H9 (cell line): ENCODE results near the gene TSNAXIP1. TPM values are rescaled to one million over a fixed set of nuclear protein-coding genes. Genes with fewer than 3 reads are reported as not detected.

ENCODE experiments used
- DNase-seq: peaks from one replicate; pipeline ENCODE4 v3.0.0-alpha.2; 2017
- H2AFZ ChIP-seq: one replicate; pipeline ENCODE4 v1.6.1; 2013; ENCODE audit warnings: mild to moderate bottlenecking, low read length, control low read depth, moderate library complexity
- H2AK5ac ChIP-seq: 2 replicates; pipeline ENCODE4 v1.6.1; 2013; ENCODE audit warnings: low read length, control low read depth, mixed read lengths; ENCODE audit not compliant: insufficient read length
- H2BK120ac ChIP-seq: one replicate; pipeline ENCODE4 v1.6.1; 2013; ENCODE audit warnings: low read depth, mild to moderate bottlenecking, low read length, control low read depth, inconsistent platforms; ENCODE audit not compliant: poor library complexity, severe bottlenecking
- H2BK12ac ChIP-seq: 2 replicates; pipeline ENCODE4 v1.6.1; 2013; ENCODE audit warnings: low read length, control low read depth, mixed read lengths, low read depth; ENCODE audit not compliant: insufficient read length
- H2BK15ac ChIP-seq: 2 replicates; pipeline ENCODE4 v1.6.1; 2013; ENCODE audit warnings: low read depth, low read length, control low read depth
- H2BK20ac ChIP-seq: one replicate; pipeline ENCODE4 v1.6.1; 2013; ENCODE audit warnings: low read depth, mild to moderate bottlenecking, low read length, control low read depth, inconsistent platforms; ENCODE audit not compliant: poor library complexity, severe bottlenecking
- H2BK5ac ChIP-seq: 2 replicates; pipeline ENCODE4 v1.6.1; 2013; ENCODE audit warnings: low read length, control low read depth, mixed read lengths; ENCODE audit not compliant: insufficient read length
- H3K14ac ChIP-seq: 2 replicates; pipeline ENCODE4 v1.6.1; 2013; ENCODE audit warnings: low read length, control low read depth; ENCODE audit not compliant: insufficient read depth
- H3K18ac ChIP-seq: 2 replicates; pipeline ENCODE4 v1.6.1; 2013; ENCODE audit warnings: low read depth, mild to moderate bottlenecking, mixed read lengths, low read length, control low read depth; ENCODE audit not compliant: insufficient read length
- H3K23ac ChIP-seq: 2 replicates; pipeline ENCODE4 v1.6.1; 2013; ENCODE audit warnings: low read length, control low read depth, mixed read lengths, low read depth; ENCODE audit not compliant: insufficient read length
- H3K23me2 ChIP-seq: 2 replicates; pipeline ENCODE4 v1.6.1; 2013; ENCODE audit warnings: low read depth, mild to moderate bottlenecking, mixed read lengths, low read length, control low read depth; ENCODE audit not compliant: insufficient read length, poor library complexity, severe bottlenecking
- H3K27ac ChIP-seq: 2 replicates; pipeline ENCODE4 v1.5.1; 2013; ENCODE audit warnings: low read length, control low read depth, mixed read lengths, low read depth; ENCODE audit not compliant: insufficient read length
- H3K27me3 ChIP-seq: 2 replicates; pipeline ENCODE4 v1.6.1; 2013; ENCODE audit warnings: low read length, control low read depth, inconsistent platforms; ENCODE audit not compliant: insufficient read depth
- H3K4ac ChIP-seq: 2 replicates; pipeline ENCODE4 v1.6.1; 2013; ENCODE audit warnings: low read depth, mild to moderate bottlenecking, control low read depth, inconsistent platforms, low read length, moderate library complexity
- H3K4me1 ChIP-seq: 2 replicates; pipeline ENCODE4 v1.6.1; 2013; ENCODE audit warnings: low read length, control low read depth, inconsistent platforms; ENCODE audit not compliant: insufficient read depth
- H3K4me2 ChIP-seq: 2 replicates; pipeline ENCODE4 v1.6.1; 2013; ENCODE audit warnings: low read length, control low read depth, mixed read lengths; ENCODE audit not compliant: insufficient read length, insufficient read depth
- H3K56ac ChIP-seq: 2 replicates; pipeline ENCODE4 v1.6.1; 2013; ENCODE audit warnings: low read depth, mild to moderate bottlenecking, mixed read lengths, low read length, control low read depth; ENCODE audit not compliant: insufficient read length
- H3K79me1 ChIP-seq: 2 replicates; pipeline ENCODE4 v1.6.1; 2013; ENCODE audit warnings: low read depth, mild to moderate bottlenecking, moderate library complexity, low read length, control low read depth, inconsistent platforms; ENCODE audit not compliant: insufficient read depth, poor library complexity, severe bottlenecking
- H3K79me2 ChIP-seq: 2 replicates; pipeline ENCODE4 v1.6.1; 2013; ENCODE audit warnings: low read length, control low read depth, inconsistent platforms; ENCODE audit not compliant: insufficient read depth
- H3K9ac ChIP-seq: 2 replicates; pipeline ENCODE4 v1.6.1; 2013; ENCODE audit warnings: low read length, control low read depth, mixed read lengths; ENCODE audit not compliant: insufficient read length; ENCODE audit errors: extremely low read depth
- H3K9me3 ChIP-seq: one replicate; pipeline ENCODE4 v1.6.1; 2013; ENCODE audit warnings: low read depth, low read length, inconsistent platforms; ENCODE audit not compliant: control insufficient read depth
- H3T11ph ChIP-seq: one replicate; pipeline ENCODE4 v1.6.1; 2013; ENCODE audit warnings: mild to moderate bottlenecking, low read length, control low read depth, inconsistent platforms
- H4K20me1 ChIP-seq: one replicate; pipeline ENCODE4 v1.6.1; 2013; ENCODE audit not compliant: control insufficient read depth, insufficient read length, insufficient read depth
- H4K5ac ChIP-seq: 2 replicates; pipeline ENCODE4 v1.6.1; 2013; ENCODE audit warnings: low read depth, mild to moderate bottlenecking, mixed read lengths, low read length, control low read depth; ENCODE audit not compliant: insufficient read length
- H4K8ac ChIP-seq: replicated peaks from 2 replicates; pipeline ENCODE4 v1.6.1; 2013; ENCODE audit warnings: low read length, control low read depth, mixed read lengths, low read depth; ENCODE audit not compliant: insufficient read length
- H4K91ac ChIP-seq: 2 replicates; pipeline ENCODE4 v1.6.1; 2013; ENCODE audit warnings: low read depth, mild to moderate bottlenecking, moderate library complexity, mixed read lengths, low read length, control low read depth; ENCODE audit not compliant: insufficient read length
- H3K27ac Mint-ChIP-seq, 3 experiments: 2 replicates in 2 of 3; 3 replicates in 1 of 3; pipeline ENCODE4 v1.8.0; 2020 to 2021; ENCODE audit warnings: mixed read lengths in 3 of 3, mild to moderate bottlenecking in 1 of 3, moderate library complexity in 1 of 3
- H3K27me3 Mint-ChIP-seq: 2 replicates; pipeline ENCODE4 v1.8.0; 2021; ENCODE audit warnings: low read depth, mild to moderate bottlenecking, moderate library complexity, mixed read lengths
- H3K36me3 Mint-ChIP-seq, 3 experiments: 2 replicates in 2 of 3; 3 replicates in 1 of 3; pipeline ENCODE4 v1.8.0; 2020 to 2021; ENCODE audit warnings: low read depth in 3 of 3, mixed read lengths in 3 of 3; ENCODE audit not compliant: insufficient read depth in 1 of 3
- H3K4me1 Mint-ChIP-seq, 2 experiments: 2 replicates each; pipeline ENCODE4 v1.8.0; 2020; ENCODE audit warnings: mixed read lengths in 2 of 2
- H3K4me3 Mint-ChIP-seq, 2 experiments: 2 replicates in 1 of 2; 3 replicates in 1 of 2; pipeline ENCODE4 v1.8.0; 2020 to 2021; ENCODE audit warnings: mild to moderate bottlenecking in 2 of 2, mixed read lengths in 2 of 2, moderate library complexity in 1 of 2
- H3K9me3 Mint-ChIP-seq, 2 experiments: 2 replicates in 1 of 2; 3 replicates in 1 of 2; pipeline ENCODE4 v1.8.0; 2020; ENCODE audit warnings: mild to moderate bottlenecking in 2 of 2, mixed read lengths in 2 of 2, moderate library complexity in 1 of 2
- CTCF ChIP-seq: fragments of 200-600 bp; sonication (generic); conservative IDR thresholded peaks from 3 replicates; pipeline ENCODE4 v1.8.0; 2021; ENCODE audit warnings: antibody characterized with exemption, mild to moderate bottlenecking
- WGBS: extraction: QIAGEN DNeasy Blood & Tissue Kit; methylation state at CpG from one replicate; pipeline ENCODE4 v1.1.7; 2013; ENCODE audit warnings: missing lambda C conversion rate, low lambda C conversion rate, mixed read lengths; ENCODE audit not compliant: insufficient read length; ENCODE audit errors: extremely low coverage; 5-methylcytosine and 5-hydroxymethylcytosine counted together
- total RNA-seq: library from RNA; stranded (reverse); gene quantifications from 2 replicates; pipeline ENCODE4 v1.2.1, GENCODE V29; 2021

The TSNAXIP1 gene
- total RNA-seq, 1 experiment from 2014 or later, result 1.3 TPM

- Histone ChIP-seq H3K18ac (no peak overlapping the region), H3K4ac (no peak overlapping the region), H2AFZ (no peak overlapping the region), H2BK12ac (no peak overlapping the region), H2AK5ac (no peak overlapping the region), H2BK120ac (no peak overlapping the region), H2BK5ac (no peak overlapping the region), H3K27ac (no peak overlapping the region), H3K56ac (no peak overlapping the region), H4K20me1 (no peaks in the 10 kb centered on the region), H3K9me3 (no peaks in the 10 kb centered on the region), H3K79me1 (peaks cover 5% of the 10 kb centered on the region), H3K79me2 (no peaks in the 10 kb centered on the region; the same call in 1 of the 2 replicates), H4K91ac (no peak overlapping the region), H4K8ac (no peak overlapping the region), H3K4me1 (no peaks in the 10 kb centered on the region), H3K23me2 (no peaks in the 10 kb centered on the region), H4K5ac (no peak overlapping the region), H2BK15ac (no peak overlapping the region), H3K14ac (no peak overlapping the region), H3T11ph (no peak overlapping the region), H3K27me3 (no peaks in the 10 kb centered on the region), H3K23ac (no peak overlapping the region), H3K9ac (no peak overlapping the region), H2BK20ac (no peak overlapping the region), H3K4me2 (no peak overlapping the region)
- WGBS, result no CpG with 5 or more reads among the region's 5 CpGs
- H3K27ac Mint-ChIP-seq, result peak overlapping the region in 2 of 3 experiments; percentile 22 to 31; a peak in 3 of 7 replicates
- H3K4me1 Mint-ChIP-seq, result no peaks in the 10 kb centered on the region
- no peaks in the 10 kb centered on the region for H3K9me3 Mint-ChIP-seq
- H3K27me3 Mint-ChIP-seq, result no peaks in the 10 kb centered on the region
- no peak for TF ChIP-seq CTCF
- H3K36me3 Mint-ChIP-seq, result peaks cover 3 to 29% (median 26%) of the 10 kb centered on the region in 3 experiments; a peak in 6 of 7 replicates
- DNase-seq, result no peak
- no peak overlapping the region for H3K4me3 Mint-ChIP-seq
Observed at GRCh38 chr16:67796099-67796718, 10.5 kb upstream of the TSNAXIP1 start.
